HepG2 (cell line): ENCODE data around the gene METTL14. TPM values are rescaled to one million over a fixed set of nuclear protein-coding genes. Genes with fewer than 3 reads are reported as not detected.
A peak's percentile ranks its signal among the peaks of the same experiment; 100 is the strongest.

Experiments used
- ATAC-seq: fragments of 200-7000 bp; cut with Tn5 transposase; 3 replicates; pipeline ENCODE4 v1.9.1; 2020; ENCODE audit warnings: mild to moderate bottlenecking, moderate library complexity
- BruUV-seq: library from RNA; stranded (reverse); fragments of 400-500 nt; replicated peaks from 2 replicates; lab custom pipeline; 2021; lab: Mats Ljungman, UMichigan
- CTCF ChIA-PET: fragments of 300-600 bp; formaldehyde crosslinking; extraction: SDS; loops from one replicate; lab custom pipeline; 2021; ENCODE audit warnings: low total read pairs, inconsistent platforms, low intra/inter-chr PET ratio; lab: Yijun Ruan, JAX
- POLR2A ChIA-PET: fragments of 350-600 bp; sonication (Branson Sonifier 250); formaldehyde crosslinking; loops from one replicate; lab custom pipeline; 2020; ENCODE audit warnings: antibody characterized with exemption, inconsistent platforms; lab: Yijun Ruan, JAX
- DNase-seq: peaks from one replicate; pipeline ENCODE4 v3.0.0-alpha.2; 2015; ENCODE audit warnings: low spot score
- FAIRE-seq: peaks from 3 replicates; lab custom pipeline; 2011; peaks lifted over from hg19 to GRCh38; lab: Jason Lieb, UNC
- H2AFZ ChIP-seq: one replicate; pipeline ENCODE4 v1.6.1; 2011; ENCODE audit warnings: low read length, inconsistent platforms
- H3K27ac ChIP-seq: fragments of 300-600 bp; 3 replicates; pipeline ENCODE4 v1.8.0; 2011; ENCODE audit warnings: mixed run types, mild to moderate bottlenecking, mixed read lengths, low read length, inconsistent platforms; ENCODE audit not compliant: insufficient read depth; ENCODE audit errors: extremely low read length
- H3K27me3 ChIP-seq, 2 experiments: fragments of 200-600 bp in 1 of 2; 2 replicates in 1 of 2; 3 replicates in 1 of 2; pipeline versions ENCODE4 v1.6.0 to v1.8.0; 2011; ENCODE audit warnings: low read length in 2 of 2, mild to moderate bottlenecking in 2 of 2, moderate library complexity in 2 of 2, inconsistent platforms in 1 of 2; ENCODE audit not compliant: insufficient read depth in 2 of 2, control insufficient read depth in 1 of 2
- H3K36me3 ChIP-seq, 2 experiments: fragments of 200-600 bp in 1 of 2; replicated peaks in 1 of 2; 2 replicates in 1 of 2; 3 replicates in 1 of 2; pipeline versions ENCODE4 v1.5.1 to v1.8.0; 2011; ENCODE audit warnings: low read length in 2 of 2, inconsistent platforms in 1 of 2; ENCODE audit not compliant: insufficient read depth in 2 of 2, control insufficient read depth in 1 of 2
- H3K4me1 ChIP-seq: 2 replicates; pipeline ENCODE4 v1.5.1; 2012; ENCODE audit warnings: low read length, inconsistent platforms; ENCODE audit not compliant: insufficient read depth
- H3K4me2 ChIP-seq: 2 replicates; pipeline ENCODE4 v1.6.0; 2011; ENCODE audit warnings: low read depth, low read length, inconsistent platforms
- H3K4me3 ChIP-seq, 3 experiments: fragments of 200-600 bp in 1 of 3; sonication (generic), shearing (Covaris generic) in 1 of 3; replicated peaks in 1 of 3; 2 replicates each; pipeline ENCODE4 v1.5.1; 2011 to 2016; ENCODE audit warnings: low read length in 3 of 3, inconsistent platforms in 2 of 3, low read depth in 2 of 3, mild to moderate bottlenecking in 2 of 3, control low read depth in 1 of 3, mixed read lengths in 1 of 3; ENCODE audit not compliant: insufficient read depth in 1 of 3
- H3K79me2 ChIP-seq: one replicate; pipeline ENCODE4 v1.6.1; 2011; ENCODE audit warnings: low read length, inconsistent platforms; ENCODE audit not compliant: insufficient read depth
- H3K9ac ChIP-seq: 2 replicates; pipeline ENCODE4 v1.6.0; 2011; ENCODE audit warnings: mild to moderate bottlenecking, low read depth, low read length, inconsistent platforms; ENCODE audit not compliant: insufficient read depth
- H3K9me3 ChIP-seq: 2 replicates; pipeline ENCODE4 v1.5.1; 2012; ENCODE audit warnings: mild to moderate bottlenecking, low read length
- H4K20me1 ChIP-seq: 2 replicates; pipeline ENCODE4 v1.6.0; 2011; ENCODE audit warnings: inconsistent platforms, mild to moderate bottlenecking, low read length, moderate library complexity; ENCODE audit not compliant: insufficient read depth
- CCDC6 ChIP-seq: sonication (generic); formaldehyde crosslinking; IDR thresholded peaks from 2 replicates; pipeline ENCODE4 v1.8.1; 2022; ENCODE audit warnings: mild to moderate bottlenecking, missing genetic modification reagents, moderate library complexity
- HNRNPK ChIP-seq: fragments of 200-400 bp; formaldehyde crosslinking; IDR thresholded peaks from 2 replicates; pipeline ENCODE4 v1.6.1; 2018; ENCODE audit warnings: low read length, low read depth, moderate library complexity, mild to moderate bottlenecking; ENCODE audit not compliant: poor library complexity, severe bottlenecking
- ISX ChIP-seq: sonication (generic); formaldehyde crosslinking; conservative IDR thresholded peaks from 2 replicates; pipeline ENCODE4 v1.5.0; 2020; ENCODE audit warnings: missing genetic modification reagents
- LCORL ChIP-seq, 2 experiments: fragments of 450-650 bp in 1 of 2; sonication (generic) in 1 of 2; formaldehyde crosslinking in 1 of 2; IDR thresholded peaks; 2 replicates each; pipeline versions ENCODE4 v1.5.0 to v1.6.1; 2017 to 2020; ENCODE audit warnings: antibody characterized with exemption in 1 of 2, missing genetic modification reagents in 1 of 2
- POLR2G ChIP-seq: fragments of 200-400 bp; formaldehyde crosslinking; IDR thresholded peaks from 2 replicates; pipeline ENCODE4 v1.6.1; 2018; ENCODE audit warnings: mild to moderate bottlenecking, low read depth, low read length, moderate library complexity
- RBM22 ChIP-seq: fragments of 200-400 bp; formaldehyde crosslinking; optimal IDR thresholded peaks from 2 replicates; pipeline ENCODE3; 2017; ENCODE audit warnings: mild to moderate bottlenecking, low read length, moderate library complexity
- SRSF1 ChIP-seq: fragments of 200-400 bp; formaldehyde crosslinking; optimal IDR thresholded peaks from 2 replicates; pipeline ENCODE3; 2017; ENCODE audit warnings: mild to moderate bottlenecking, low read depth, low read length, moderate library complexity
- TBX2 ChIP-seq: sonication (generic); formaldehyde crosslinking; IDR thresholded peaks from 2 replicates; pipeline ENCODE4 v1.5.0; 2020; ENCODE audit warnings: missing genetic modification reagents, mild to moderate bottlenecking, borderline replicate concordance
- ZFP36L2 ChIP-seq: sonication (generic); formaldehyde crosslinking; IDR thresholded peaks from 2 replicates; pipeline ENCODE4 v1.4.0; 2020; ENCODE audit warnings: missing genetic modification reagents
- ZNF382 ChIP-seq: sonication (generic); formaldehyde crosslinking; IDR thresholded peaks from 2 replicates; pipeline ENCODE4 v1.5.0; 2020; ENCODE audit warnings: missing genetic modification reagents, mild to moderate bottlenecking, borderline replicate concordance
- ZNF629 ChIP-seq: sonication (generic); formaldehyde crosslinking; conservative IDR thresholded peaks from 2 replicates; pipeline ENCODE4 v1.5.0; 2020; ENCODE audit warnings: missing genetic modification reagents
- WGBS: methylation state at CpG from one replicate; pipeline ENCODE4 v1.1.6; 2017; ENCODE audit warnings: low lambda C conversion rate; 5-methylcytosine and 5-hydroxymethylcytosine counted together
- in situ Hi-C: cut with HindIII; loops from 2 replicates; pipeline ENCODE4 v1.10.0; 2017; ENCODE audit warnings: low pct_unique_long_range_greater_than_20kb; ENCODE audit not compliant: extremely low pct_ligation_motif_present
- intact Hi-C: fragments of 100-400 bp; cut with micrococcal nuclease; formaldehyde crosslinking; loops from one replicate; pipeline ENCODE4 v1.10.0; 2022; ENCODE audit not compliant: unreplicated experiment
- polyA plus RNA-seq, 8 experiments: library from polyadenylated mRNA; depleted of rRNA in 3 of 8; stranded (reverse) in 7 of 8; unstranded in 1 of 8; fragments of >200 nt; fragmentation: Illumina TruSeq in 4 of 8; extraction: Trizol in 4 of 8; gene quantifications; 2 replicates each; pipeline versions ENCODE4 v1.2.1 to v1.2.3, GENCODE V29; 2011 to 2016; ENCODE audit warnings: low read depth in 4 of 8, missing spikeins in 1 of 8, mixed read lengths in 1 of 8; ENCODE audit not compliant: insufficient read depth in 1 of 8
- total RNA-seq, 5 experiments: library from RNA; depleted of rRNA; stranded (reverse); fragments of >200 nt; fragmentation: Illumina TruSeq; extraction: Trizol; gene quantifications; 2 replicates each; pipeline ENCODE4 v1.2.3, GENCODE V29; 2016; ENCODE audit warnings: low read depth in 1 of 5

The METTL14 gene
- total and polyA plus RNA-seq, 2 of the 13 experiments (the other 11 are each of a cell fraction or from before 2014, with no cell fraction given): 11.6 to 44.9 TPM

DNA sequence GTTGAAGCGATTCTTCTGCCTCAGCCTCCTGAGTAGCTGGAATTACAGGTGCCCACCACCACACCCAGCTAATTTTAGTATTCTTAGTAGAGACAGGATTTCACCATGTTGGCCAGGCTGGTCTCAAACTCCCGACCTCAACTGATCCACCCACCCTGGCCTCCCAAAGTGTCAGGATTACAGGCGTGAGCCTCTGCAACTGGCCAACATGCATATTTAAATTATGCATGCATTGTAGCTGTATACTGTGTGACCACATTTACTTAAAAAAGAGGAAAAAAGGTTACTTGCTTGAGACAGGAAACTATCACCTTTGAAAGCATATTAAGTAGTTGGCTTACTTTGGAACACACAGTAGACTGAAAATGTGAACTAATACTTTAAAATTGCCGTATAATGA is 29.5 kb downstream of the METTL14 start (continued):
- TF ChIP-seq POLR2G (no peak), LCORL (IDR thresholded peaks at IDR 0.05) (no peak), LCORL (CRISPR knock-in tag; IDR thresholded peaks at IDR 0.05) (no peak), CCDC6 (CRISPR knock-in tag) (no peak), ZFP36L2 (CRISPR knock-in tag) (no peak), SRSF1 (no peak), ZNF382 (CRISPR knock-in tag) (no peak), TBX2 (CRISPR knock-in tag) (no peak), ZNF629 (CRISPR knock-in tag) (no peak), HNRNPK (no peak)

DNA sequence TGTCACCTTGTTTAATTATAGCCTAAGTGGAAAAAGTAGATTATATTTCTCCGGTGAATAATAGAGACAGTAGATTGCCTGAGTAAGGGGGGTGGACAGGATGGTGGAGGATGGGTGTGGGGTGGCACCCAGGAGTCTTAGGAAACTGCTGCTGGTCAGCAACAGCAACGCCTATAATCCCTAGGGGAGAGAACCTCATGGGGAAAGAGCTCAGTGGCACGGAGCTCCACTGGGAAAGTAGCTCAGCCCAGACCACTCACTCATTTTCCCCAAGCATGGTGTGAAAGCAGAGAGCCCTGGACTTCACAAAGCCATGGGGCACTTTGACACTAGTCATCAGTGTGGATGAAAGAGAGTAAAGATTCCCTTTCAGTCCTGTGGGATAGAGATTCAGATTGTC is 31.1 kb downstream of the METTL14 start:
- ChIA-PET CTCF (no interaction called here), POLR2A (no interaction called here)
- Histone ChIP-seq H3K27me3 (no peaks in the 10 kb centered on the region), H3K36me3 (0 out of 5 replicates have a peak, but pooled peaks cover 0 to 3% of the 10 kb centered on the region in 2 experiments), H4K20me1 (no peaks in the 10 kb centered on the region), H3K27ac (no peak overlapping the region), H3K9me3 (no peaks in the 10 kb centered on the region), H2AFZ (no peak overlapping the region), H3K4me1 (no peaks in the 10 kb centered on the region), H3K9ac (no peak overlapping the region), H3K79me2 (no peaks in the 10 kb centered on the region), H3K4me3 (no peak overlapping the region), H3K4me2 (no peak overlapping the region)
- in situ Hi-C loops (no loop called here), intact Hi-C loops (no loop called here)
- 98% methylated on average over 3 of the region's 3 CpGs for WGBS
- DNase-seq (no peak), FAIRE-seq (no peak), ATAC-seq (peak; percentile 26)
- BruUV-seq: no TSS peak
- peak; percentile 63 for TF ChIP-seq RBM22
- no peak for TF ChIP-seq ISX (CRISPR knock-in tag)
